ENCODE measurements around the gene PCDHGA1.
"Not testable (repeated sequence)": the region's sequence is repeated elsewhere in the genome, so short reads cannot be mapped to it uniquely, and the experiment has no call there.

The PCDHGA1 gene

GRCh38 chr5:141430332-141431113, 100.2 kb downstream of the PCDHGA1 start, which contains the start of gene PCDHGA12:
Gene PCDHGA12 (plus strand): TSS chr5:141430507. CDS start chr5:141430760, 253 bp downstream.
- Mint-ChIP-seq H3K9me3 (peaks cover 18 to 49% of the 10 kb centered on the region in 2 donors), H3K27ac (peak within 1 kb of the TSS; percentile 72 to 76), H3K4me1 (peaks cover 20% of the 10 kb centered on the region), H3K4me3 (peak within 1 kb of the TSS; percentile 81 to 84), H3K27me3 (peaks cover 77% of the 10 kb centered on the region)
- DNase-seq = peak in 1 of 2 donors; percentile 46
- peak; percentile 83 for ATAC-seq

GRCh38 chr5:141431286-141431685, 101.0 kb downstream of the PCDHGA1 start:
- Mint-ChIP-seq H3K4me3 (peak overlapping the region; percentile 81 to 84), H3K27ac (peak overlapping the region in 1 of 2 donors; percentile 12), H3K9me3 (peaks cover 18 to 49% of the 10 kb centered on the region in 2 donors), H3K4me1 (peaks cover 20% of the 10 kb centered on the region), H3K27me3 (peaks cover 69% of the 10 kb centered on the region)
- ATAC-seq (peak; percentile 53), DNase-seq (peak in 1 of 2 donors; percentile 40)

GRCh38 chr5:141432308-141432707, 102.0 kb downstream of the PCDHGA1 start:
- peaks cover 20% of the 10 kb centered on the region for H3K4me1 Mint-ChIP-seq
- H3K27ac Mint-ChIP-seq, DNase-seq, ATAC-seq: not testable (repeated sequence)
- peaks cover 18 to 49% of the 10 kb centered on the region in 2 donors for H3K9me3 Mint-ChIP-seq
- H3K4me3 Mint-ChIP-seq = peak overlapping the region; percentile 81 to 84
- H3K27me3 Mint-ChIP-seq = peaks cover 59% of the 10 kb centered on the region

GRCh38 chr5:141432726-141433125, 102.4 kb downstream of the PCDHGA1 start:
- Mint-ChIP-seq H3K27ac (peak overlapping the region in 1 of 2 donors; percentile 55), H3K4me1 (peaks cover 20% of the 10 kb centered on the region), H3K9me3 (peaks cover 18 to 47% of the 10 kb centered on the region in 2 donors), H3K27me3 (peaks cover 55% of the 10 kb centered on the region)
- not testable (repeated sequence) for H3K4me3 Mint-ChIP-seq, ATAC-seq, DNase-seq

GRCh38 chr5:141434006-141434405, 103.7 kb downstream of the PCDHGA1 start:
- DNase-seq (no peak), ATAC-seq (no peak)
- Mint-ChIP-seq H3K27me3 (peaks cover 43% of the 10 kb centered on the region), H3K9me3 (peaks cover 14 to 38% of the 10 kb centered on the region in 2 donors), H3K4me1 (peaks cover 20% of the 10 kb centered on the region), H3K4me3 (no peak overlapping the region), H3K27ac (no peak overlapping the region)

GRCh38 chr5:141437221-141437620, 106.9 kb downstream of the PCDHGA1 start:
- Mint-ChIP-seq H3K27ac (no peak overlapping the region), H3K27me3 (peaks cover 30% of the 10 kb centered on the region), H3K4me3 (no peak overlapping the region), H3K4me1 (peaks cover under 1% of the 10 kb centered on the region), H3K9me3 (peaks cover 9 to 28% of the 10 kb centered on the region in 2 donors)
- DNase-seq (no peak), ATAC-seq (no peak)

- Mint-ChIP-seq H3K4me1 (no peaks in the 10 kb centered on the region), H3K27me3 (peaks cover 24% of the 10 kb centered on the region)
- no peak for DNase-seq
Observed at GRCh38 chr5:141439411-141440141, 109.3 kb downstream of the PCDHGA1 start.

GRCh38 chr5:141440341-141440740, 110.0 kb downstream of the PCDHGA1 start:
- Mint-ChIP-seq H3K27me3 (peaks cover 31% of the 10 kb centered on the region), H3K9me3 (peaks cover 4 to 13% of the 10 kb centered on the region in 2 donors), H3K4me1 (no peaks in the 10 kb centered on the region), H3K4me3 (no peak overlapping the region), H3K27ac (no peak overlapping the region)
- DNase-seq = no peak
- no peak for ATAC-seq

More at GRCh38 chr5:141439411-141440141, 109.3 kb downstream of the PCDHGA1 start:
- Mint-ChIP-seq H3K4me3 (no peak overlapping the region), H3K27ac (no peak overlapping the region), H3K9me3 (peaks cover 4 to 13% of the 10 kb centered on the region in 2 donors)
- no peak for ATAC-seq

GRCh38 chr5:141441571-141442170, 111.4 kb downstream of the PCDHGA1 start:
- H3K27me3 Mint-ChIP-seq = peaks cover 45% of the 10 kb centered on the region
- ATAC-seq (no peak), DNase-seq (no peak)
- H3K9me3 Mint-ChIP-seq = peaks cover 4 to 13% of the 10 kb centered on the region in 2 donors
- H3K27ac Mint-ChIP-seq = no peak overlapping the region
- H3K4me1 Mint-ChIP-seq = no peaks in the 10 kb centered on the region
- H3K4me3 Mint-ChIP-seq = no peak overlapping the region

GRCh38 chr5:141465351-141465750, 135.0 kb downstream of the PCDHGA1 start:
- Mint-ChIP-seq H3K27ac (no peak overlapping the region), H3K4me1 (no peaks in the 10 kb centered on the region), H3K9me3 (no peaks in the 10 kb centered on the region), H3K27me3 (peaks cover 16% of the 10 kb centered on the region), H3K4me3 (no peak overlapping the region)
- ATAC-seq = no peak
- DNase-seq = no peak

GRCh38 chr5:141475625-141476131, 145.4 kb downstream of the PCDHGA1 start, which contains the start of gene PCDHGC3:
Gene PCDHGC3 (plus strand): TSS chr5:141475966. CDS start chr5:141476117, 151 bp downstream.
- peak; percentile 89 for ATAC-seq
- peaks cover 33% of the 10 kb centered on the region for H3K4me1 Mint-ChIP-seq
- peaks cover 74% of the 10 kb centered on the region for H3K27me3 Mint-ChIP-seq
- peak in 1 of 2 donors; percentile 55 for DNase-seq
- no peak within 1 kb of the TSS for H3K27ac Mint-ChIP-seq
- no peaks in the 10 kb centered on the region for H3K9me3 Mint-ChIP-seq
- H3K4me3 Mint-ChIP-seq = peak within 1 kb of the TSS; percentile 85 to 93

- DNase-seq = peak in 1 of 2 donors; percentile 18
Observed at GRCh38 chr5:141476132-141476911, 146.0 kb downstream of the PCDHGA1 start.

GRCh38 chr5:141477044-141477575, 146.8 kb downstream of the PCDHGA1 start:
- no peak overlapping the region for H3K27ac Mint-ChIP-seq
- H3K4me1 Mint-ChIP-seq = peaks cover 33% of the 10 kb centered on the region
- peak overlapping the region; percentile 85 to 93 for H3K4me3 Mint-ChIP-seq
- no peak for DNase-seq
- H3K27me3 Mint-ChIP-seq = peaks cover 84% of the 10 kb centered on the region
- H3K9me3 Mint-ChIP-seq = no peaks in the 10 kb centered on the region
- no peak for ATAC-seq

More at GRCh38 chr5:141476132-141476911, 146.0 kb downstream of the PCDHGA1 start:
- Mint-ChIP-seq H3K27ac (no peak overlapping the region), H3K27me3 (peaks cover 80% of the 10 kb centered on the region), H3K9me3 (no peaks in the 10 kb centered on the region), H3K4me3 (peak overlapping the region; percentile 85 to 93), H3K4me1 (peaks cover 33% of the 10 kb centered on the region)
- peak; percentile 37 for ATAC-seq

- DNase-seq = no peak
- Mint-ChIP-seq H3K9me3 (no peaks in the 10 kb centered on the region), H3K27ac (no peak overlapping the region), H3K4me3 (no peak overlapping the region), H3K4me1 (peaks cover 33% of the 10 kb centered on the region), H3K27me3 (peaks cover 91% of the 10 kb centered on the region)
- ATAC-seq = no peak
Observed at GRCh38 chr5:141477815-141478214, 147.5 kb downstream of the PCDHGA1 start.

Measured in stimulated activated naive CD8-positive, alpha-beta T cell treated with anti-CD3 and anti-CD28 coated beads, Interleukin-15, amount 100 ng/mL, for 72 hours (primary cell).